ENCODE measurements around the gene DIPK1A.
A peak's percentile ranks its signal among the peaks of the same experiment; 100 is the strongest.

The DIPK1A gene

GRCh38 chr1:92870591-92870990 lies 90.7 kb downstream of the DIPK1A start:
- H3K27ac Mint-ChIP-seq, result no peak overlapping the region
- no peak for TF ChIP-seq CTCF (IDR thresholded peaks at IDR 0.05)
- no peak overlapping the region for H3K4me3 Mint-ChIP-seq
- no peak for DNase-seq
- H3K36me3 Mint-ChIP-seq (ENCODE audit: low read depth), result peaks cover 23% of the 10 kb centered on the region
- peaks cover 19% of the 10 kb centered on the region for H3K9me3 Mint-ChIP-seq
- H3K4me1 Mint-ChIP-seq, result no peaks in the 10 kb centered on the region
- H3K27me3 Mint-ChIP-seq (ENCODE audit: low read depth, poor library complexity), result peaks cover 3% of the 10 kb centered on the region

- no peaks in the 10 kb centered on the region for H3K4me1 Mint-ChIP-seq
- H3K27me3 Mint-ChIP-seq (ENCODE audit: low read depth, poor library complexity), result no peaks in the 10 kb centered on the region
- no peak overlapping the region for H3K27ac Mint-ChIP-seq
- no peak for DNase-seq
- no peak for TF ChIP-seq CTCF (IDR thresholded peaks at IDR 0.05)
- no peaks in the 10 kb centered on the region for H3K36me3 Mint-ChIP-seq (ENCODE audit: low read depth)
- H3K4me3 Mint-ChIP-seq, result no peak overlapping the region
- no peaks in the 10 kb centered on the region for H3K9me3 Mint-ChIP-seq
These were observed 97.1 kb downstream of the DIPK1A start for GRCh38 chr1:92864131-92864530.

GRCh38 chr1:92862605-92863004 lies 98.7 kb downstream of the DIPK1A start:
- no peak for DNase-seq
- H3K36me3 Mint-ChIP-seq (ENCODE audit: low read depth), result no peaks in the 10 kb centered on the region
- no peaks in the 10 kb centered on the region for H3K9me3 Mint-ChIP-seq
- no peak for TF ChIP-seq CTCF (IDR thresholded peaks at IDR 0.05)
- H3K27ac Mint-ChIP-seq, result no peak overlapping the region
- no peaks in the 10 kb centered on the region for H3K4me1 Mint-ChIP-seq
- H3K27me3 Mint-ChIP-seq (ENCODE audit: low read depth, poor library complexity), result no peaks in the 10 kb centered on the region
- H3K4me3 Mint-ChIP-seq, result no peak overlapping the region

GRCh38 chr1:92859400-92860039 lies 101.7 kb downstream of the DIPK1A start:
- DNase-seq, result no peak
- Mint-ChIP-seq H3K9me3 (peaks cover 8% of the 10 kb centered on the region), H3K4me3 (no peak overlapping the region), H3K36me3 (ENCODE audit: low read depth) (peaks cover 8% of the 10 kb centered on the region), H3K27me3 (ENCODE audit: low read depth, poor library complexity) (no peaks in the 10 kb centered on the region), H3K4me1 (no peaks in the 10 kb centered on the region), H3K27ac (no peak overlapping the region)
- no peak for TF ChIP-seq CTCF (IDR thresholded peaks at IDR 0.05)

GRCh38 chr1:92858564-92859399 lies 102.5 kb downstream of the DIPK1A start:
- H3K36me3 Mint-ChIP-seq (ENCODE audit: low read depth), result peaks cover 11% of the 10 kb centered on the region
- H3K4me3 Mint-ChIP-seq, result no peak overlapping the region
- H3K4me1 Mint-ChIP-seq, result no peaks in the 10 kb centered on the region
- no peak overlapping the region for H3K27ac Mint-ChIP-seq
- peaks cover 11% of the 10 kb centered on the region for H3K9me3 Mint-ChIP-seq
- TF ChIP-seq CTCF (IDR thresholded peaks at IDR 0.05), result peak; percentile 94
- peak; percentile 51 for DNase-seq
- no peaks in the 10 kb centered on the region for H3K27me3 Mint-ChIP-seq (ENCODE audit: low read depth, poor library complexity)

Data from nephron progenitor cell (in vitro differentiated cells).